WTC11 (cell line): ENCODE measurements around the gene NPEPPS. TPM values are rescaled to one million over a fixed set of nuclear protein-coding genes. Genes with fewer than 3 reads are reported as not detected.

ENCODE experiments used
- ATF1 ChIP-seq: sonication (generic); formaldehyde crosslinking; IDR thresholded peaks from 2 replicates; pipeline ENCODE4 v1.8.1; 2023; ENCODE audit warnings: mild to moderate bottlenecking, moderate library complexity, missing genetic modification reagents
- CREB1 ChIP-seq: sonication (generic); formaldehyde crosslinking; IDR thresholded peaks from 2 replicates; pipeline ENCODE4 v1.8.0; 2023; ENCODE audit warnings: mild to moderate bottlenecking, missing genetic modification reagents
- CREM ChIP-seq: sonication (generic); formaldehyde crosslinking; IDR thresholded peaks from 2 replicates; pipeline ENCODE4 v1.8.1; 2022; ENCODE audit warnings: mild to moderate bottlenecking, missing genetic modification reagents, moderate library complexity
- ELF4 ChIP-seq: sonication (generic); formaldehyde crosslinking; IDR thresholded peaks from 2 replicates; pipeline ENCODE4 v1.8.1; 2022; ENCODE audit warnings: low read depth, mild to moderate bottlenecking, moderate library complexity, missing genetic modification reagents
- EMX1 ChIP-seq: fragments of 250-450 bp; sonication (Bioruptor Pico); IDR thresholded peaks from 2 replicates; pipeline ENCODE4 v1.8.0; 2021; ENCODE audit warnings: mild to moderate bottlenecking
- ETV6 ChIP-seq: sonication (generic); formaldehyde crosslinking; IDR thresholded peaks from 2 replicates; pipeline ENCODE4 v1.8.1; 2022; ENCODE audit warnings: mild to moderate bottlenecking, missing genetic modification reagents
- FOXK1 ChIP-seq: sonication (generic); formaldehyde crosslinking; IDR thresholded peaks from 2 replicates; pipeline ENCODE4 v1.8.0; 2022; ENCODE audit warnings: mild to moderate bottlenecking, moderate library complexity, missing genetic modification reagents
- IRF2 ChIP-seq: sonication (generic); formaldehyde crosslinking; IDR thresholded peaks from 2 replicates; pipeline ENCODE4 v1.8.0; 2022; ENCODE audit warnings: low read depth, missing genetic modification reagents, borderline replicate concordance
- JAZF1 ChIP-seq: fragments of 250-450 bp; sonication (Bioruptor Pico); IDR thresholded peaks from 2 replicates; pipeline ENCODE4 v1.9.0; 2021; ENCODE audit warnings: moderate library complexity, mild to moderate bottlenecking, inconsistent platforms
- JUN ChIP-seq: sonication (generic); formaldehyde crosslinking; IDR thresholded peaks from 2 replicates; pipeline ENCODE4 v1.8.0; 2023; ENCODE audit warnings: mild to moderate bottlenecking, missing genetic modification reagents
- MYBL2 ChIP-seq: sonication (generic); formaldehyde crosslinking; IDR thresholded peaks from 2 replicates; pipeline ENCODE4 v1.8.1; 2023; ENCODE audit warnings: mild to moderate bottlenecking, moderate library complexity, missing genetic modification reagents
- NFATC4 ChIP-seq: fragments of 250-450 bp; sonication (Bioruptor Pico); IDR thresholded peaks from 2 replicates; pipeline ENCODE4 v1.9.0; 2021; ENCODE audit warnings: mild to moderate bottlenecking
- NR1H2 ChIP-seq: sonication (generic); formaldehyde crosslinking; IDR thresholded peaks from 2 replicates; pipeline ENCODE4 v1.9.0; 2021; ENCODE audit warnings: mild to moderate bottlenecking, moderate library complexity, missing genetic modification reagents
- NR2C2 ChIP-seq: sonication (generic); formaldehyde crosslinking; IDR thresholded peaks from 2 replicates; pipeline ENCODE4 v1.8.0; 2022; ENCODE audit warnings: mild to moderate bottlenecking, missing genetic modification reagents
- NR3C1 ChIP-seq: sonication (generic); formaldehyde crosslinking; conservative IDR thresholded peaks from 2 replicates; pipeline ENCODE4 v1.8.1; 2023; ENCODE audit warnings: low read depth, mild to moderate bottlenecking, missing genetic modification reagents
- RORB ChIP-seq: fragments of 250-450 bp; sonication (Bioruptor Pico); IDR thresholded peaks from 2 replicates; pipeline ENCODE4 v1.9.0; 2021; ENCODE audit warnings: mild to moderate bottlenecking
- SMAD4 ChIP-seq: sonication (generic); formaldehyde crosslinking; IDR thresholded peaks from 2 replicates; pipeline ENCODE4 v1.8.0; 2022; ENCODE audit warnings: mild to moderate bottlenecking, missing genetic modification reagents
- SP1 ChIP-seq: sonication (generic); formaldehyde crosslinking; conservative IDR thresholded peaks from 2 replicates; pipeline ENCODE4 v1.8.1; 2022; ENCODE audit warnings: missing genetic modification reagents
- TCF7 ChIP-seq: sonication (generic); formaldehyde crosslinking; IDR thresholded peaks from 2 replicates; pipeline ENCODE4 v1.8.0; 2022; ENCODE audit warnings: mild to moderate bottlenecking, low read depth, missing genetic modification reagents, moderate library complexity
- TEAD4 ChIP-seq: sonication (generic); formaldehyde crosslinking; IDR thresholded peaks from 2 replicates; pipeline ENCODE4 v1.8.0; 2022; ENCODE audit warnings: mild to moderate bottlenecking, missing genetic modification reagents
- ZNF121 ChIP-seq: sonication (generic); formaldehyde crosslinking; IDR thresholded peaks from 2 replicates; pipeline ENCODE4 v1.8.0; 2023; ENCODE audit warnings: missing genetic modification reagents
- ZNF232 ChIP-seq: sonication (generic); formaldehyde crosslinking; IDR thresholded peaks from 2 replicates; pipeline ENCODE4 v1.8.0; 2022; ENCODE audit warnings: mild to moderate bottlenecking, missing genetic modification reagents
- ZNF423 ChIP-seq: fragments of 250-450 bp; sonication (Bioruptor Pico); IDR thresholded peaks from 2 replicates; pipeline ENCODE4 v2.1.2; 2022; ENCODE audit warnings: mild to moderate bottlenecking, moderate library complexity
- ZNF671 ChIP-seq: fragments of 250-450 bp; sonication (Bioruptor Pico); IDR thresholded peaks from 2 replicates; pipeline ENCODE4 v1.8.0; 2021; ENCODE audit warnings: mild to moderate bottlenecking
- total RNA-seq: library from RNA; stranded (reverse); gene quantifications from 3 replicates; pipeline ENCODE4 v1.2.3, GENCODE V29; 2021
- TF ChIP-seq, protein P1 (sequence below): sonication (generic); formaldehyde crosslinking; IDR thresholded peaks from 2 replicates; pipeline ENCODE4 v1.8.1; 2023; ENCODE audit warnings: mild to moderate bottlenecking, missing genetic modification reagents
- TF ChIP-seq, protein P2 (sequence below): sonication (generic); formaldehyde crosslinking; IDR thresholded peaks from 2 replicates; pipeline ENCODE4 v1.8.1; 2022; ENCODE audit warnings: low read depth, mild to moderate bottlenecking, moderate library complexity, missing genetic modification reagents, borderline replicate concordance
- TF ChIP-seq, protein P3 (sequence below): sonication (generic); formaldehyde crosslinking; IDR thresholded peaks from 2 replicates; pipeline ENCODE4 v1.8.0; 2022; ENCODE audit warnings: mild to moderate bottlenecking, missing genetic modification reagents
- TF ChIP-seq, protein P4 (sequence below): fragments of 250-450 bp; sonication (Bioruptor Pico); IDR thresholded peaks from 2 replicates; pipeline ENCODE4 v1.9.0; 2021; ENCODE audit warnings: mild to moderate bottlenecking
- TF ChIP-seq, protein P5 (sequence below): sonication (generic); formaldehyde crosslinking; IDR thresholded peaks from 2 replicates; pipeline ENCODE4 v1.8.1; 2022; ENCODE audit warnings: mild to moderate bottlenecking, moderate library complexity, missing genetic modification reagents
- TF ChIP-seq, protein P6 (sequence below): fragments of 200-600 bp; IDR thresholded peaks from 2 replicates; pipeline ENCODE4 v1.8.0; 2022; ENCODE audit warnings: antibody characterized with exemption
- TF ChIP-seq, protein P7 (sequence below): sonication (generic); formaldehyde crosslinking; IDR thresholded peaks from 2 replicates; pipeline ENCODE4 v1.8.0; 2023; ENCODE audit warnings: missing genetic modification reagents

Gene NPEPPS
- total RNA-seq, 1 experiment from 2014 or later = 127 TPM

DNA sequence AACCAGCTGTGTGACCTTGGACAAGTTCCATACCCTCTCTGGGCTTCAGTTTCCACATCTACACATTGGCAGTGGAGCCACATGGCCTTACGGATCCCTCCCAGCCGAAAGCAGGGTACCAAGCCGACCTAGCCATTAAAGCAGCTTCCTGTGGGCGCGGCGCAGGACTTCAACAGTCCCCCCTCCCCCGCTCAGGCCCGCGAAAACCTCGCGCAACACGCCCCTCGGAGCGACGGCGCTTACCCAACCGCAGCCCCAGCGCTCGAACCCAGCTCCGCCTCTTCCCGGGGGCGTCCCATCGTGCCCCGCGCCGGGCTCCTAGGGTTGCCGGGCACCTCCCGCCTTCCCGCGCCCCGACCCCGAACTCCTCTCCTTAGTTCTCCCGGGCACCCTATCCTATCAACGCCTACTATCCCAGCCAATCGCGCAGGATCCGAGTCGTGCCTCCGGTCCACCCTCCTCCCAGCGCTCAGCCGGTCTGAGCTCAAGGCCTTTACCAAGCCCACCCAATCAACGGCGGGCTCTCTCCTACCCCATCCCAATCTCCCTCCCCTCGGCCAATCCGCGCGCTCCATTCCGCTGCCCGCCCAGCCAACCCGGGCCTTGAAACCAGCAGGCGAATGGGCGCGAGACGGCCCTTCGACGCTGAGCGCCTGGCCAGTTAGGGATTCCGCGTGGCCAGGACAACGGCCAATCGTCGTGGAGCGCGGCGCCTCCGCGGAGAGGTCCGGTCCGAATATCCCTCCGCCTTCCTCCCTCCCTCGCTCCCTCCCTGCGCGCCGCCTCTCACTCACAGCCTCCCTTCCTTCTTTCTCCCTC is 118.5 kb downstream of the NPEPPS start, which contains the start of gene KPNB1 (continued):
- TF ChIP-seq, protein P1, sequence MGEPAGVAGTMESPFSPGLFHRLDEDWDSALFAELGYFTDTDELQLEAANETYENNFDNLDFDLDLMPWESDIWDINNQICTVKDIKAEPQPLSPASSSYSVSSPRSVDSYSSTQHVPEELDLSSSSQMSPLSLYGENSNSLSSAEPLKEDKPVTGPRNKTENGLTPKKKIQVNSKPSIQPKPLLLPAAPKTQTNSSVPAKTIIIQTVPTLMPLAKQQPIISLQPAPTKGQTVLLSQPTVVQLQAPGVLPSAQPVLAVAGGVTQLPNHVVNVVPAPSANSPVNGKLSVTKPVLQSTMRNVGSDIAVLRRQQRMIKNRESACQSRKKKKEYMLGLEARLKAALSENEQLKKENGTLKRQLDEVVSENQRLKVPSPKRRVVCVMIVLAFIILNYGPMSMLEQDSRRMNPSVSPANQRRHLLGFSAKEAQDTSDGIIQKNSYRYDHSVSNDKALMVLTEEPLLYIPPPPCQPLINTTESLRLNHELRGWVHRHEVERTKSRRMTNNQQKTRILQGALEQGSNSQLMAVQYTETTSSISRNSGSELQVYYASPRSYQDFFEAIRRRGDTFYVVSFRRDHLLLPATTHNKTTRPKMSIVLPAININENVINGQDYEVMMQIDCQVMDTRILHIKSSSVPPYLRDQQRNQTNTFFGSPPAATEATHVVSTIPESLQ (CRISPR knock-in tag) = no peak
- TF ChIP-seq TEAD4 (0 out of 2 replicates have a peak, but pooled peaks have one; percentile 79), ETV6 (CRISPR knock-in tag) (0 out of 2 replicates have a peak, but pooled peaks have one; percentile 24), RORB (CRISPR knock-in tag) (no peak), ATF1 (CRISPR knock-in tag) (no peak), NR1H2 (no peak), ZNF671 (no peak), ELF4 (CRISPR knock-in tag) (0 out of 2 replicates have a peak, but pooled peaks have one; percentile 35), NR2C2 (CRISPR knock-in tag) (peak; percentile 56; the same call in 1 of the 2 replicates), TCF7 (CRISPR knock-in tag) (peak; percentile 65; the same call in 1 of the 2 replicates), CREB1 (CRISPR knock-in tag) (peak; percentile 85), IRF2 (CRISPR knock-in tag) (no peak), SMAD4 (CRISPR knock-in tag) (peak; percentile 90; the same call in 1 of the 2 replicates), FOXK1 (CRISPR knock-in tag) (peak; percentile 86), ZNF232 (CRISPR knock-in tag) (peak; percentile 95; the same call in 1 of the 2 replicates), ZNF423 (CRISPR knock-in tag) (no peak), NR3C1 (CRISPR knock-in tag) (no peak), SP1 (peak; percentile 96), CREM (peak; percentile 74), NFATC4 (0 out of 2 replicates have a peak, but pooled peaks have one; percentile 28), MYBL2 (CRISPR knock-in tag) (peak; percentile 95), EMX1 (CRISPR knock-in tag) (no peak), ZNF121 (CRISPR knock-in tag) (no peak; the same call in 1 of the 2 replicates), JUN (CRISPR knock-in tag) (peak; percentile 89; the same call in 1 of the 2 replicates), JAZF1 (CRISPR knock-in tag) (no peak)
- TF ChIP-seq, protein P2, sequence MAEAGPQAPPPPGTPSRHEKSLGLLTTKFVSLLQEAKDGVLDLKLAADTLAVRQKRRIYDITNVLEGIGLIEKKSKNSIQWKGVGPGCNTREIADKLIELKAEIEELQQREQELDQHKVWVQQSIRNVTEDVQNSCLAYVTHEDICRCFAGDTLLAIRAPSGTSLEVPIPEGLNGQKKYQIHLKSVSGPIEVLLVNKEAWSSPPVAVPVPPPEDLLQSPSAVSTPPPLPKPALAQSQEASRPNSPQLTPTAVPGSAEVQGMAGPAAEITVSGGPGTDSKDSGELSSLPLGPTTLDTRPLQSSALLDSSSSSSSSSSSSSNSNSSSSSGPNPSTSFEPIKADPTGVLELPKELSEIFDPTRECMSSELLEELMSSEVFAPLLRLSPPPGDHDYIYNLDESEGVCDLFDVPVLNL (CRISPR knock-in tag) = peak; percentile 35
- TF ChIP-seq, protein P3, sequence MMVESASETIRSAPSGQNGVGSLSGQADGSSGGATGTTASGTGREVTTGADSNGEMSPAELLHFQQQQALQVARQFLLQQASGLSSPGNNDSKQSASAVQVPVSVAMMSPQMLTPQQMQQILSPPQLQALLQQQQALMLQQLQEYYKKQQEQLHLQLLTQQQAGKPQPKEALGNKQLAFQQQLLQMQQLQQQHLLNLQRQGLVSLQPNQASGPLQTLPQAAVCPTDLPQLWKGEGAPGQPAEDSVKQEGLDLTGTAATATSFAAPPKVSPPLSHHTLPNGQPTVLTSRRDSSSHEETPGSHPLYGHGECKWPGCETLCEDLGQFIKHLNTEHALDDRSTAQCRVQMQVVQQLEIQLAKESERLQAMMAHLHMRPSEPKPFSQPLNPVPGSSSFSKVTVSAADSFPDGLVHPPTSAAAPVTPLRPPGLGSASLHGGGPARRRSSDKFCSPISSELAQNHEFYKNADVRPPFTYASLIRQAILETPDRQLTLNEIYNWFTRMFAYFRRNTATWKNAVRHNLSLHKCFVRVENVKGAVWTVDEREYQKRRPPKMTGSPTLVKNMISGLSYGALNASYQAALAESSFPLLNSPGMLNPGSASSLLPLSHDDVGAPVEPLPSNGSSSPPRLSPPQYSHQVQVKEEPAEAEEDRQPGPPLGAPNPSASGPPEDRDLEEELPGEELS (CRISPR knock-in tag) = peak; percentile 96
- TF ChIP-seq, protein P4, sequence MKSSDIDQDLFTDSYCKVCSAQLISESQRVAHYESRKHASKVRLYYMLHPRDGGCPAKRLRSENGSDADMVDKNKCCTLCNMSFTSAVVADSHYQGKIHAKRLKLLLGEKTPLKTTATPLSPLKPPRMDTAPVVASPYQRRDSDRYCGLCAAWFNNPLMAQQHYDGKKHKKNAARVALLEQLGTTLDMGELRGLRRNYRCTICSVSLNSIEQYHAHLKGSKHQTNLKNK (CRISPR knock-in tag) = peak; percentile 39; the same call in 1 of the 2 replicates
- TF ChIP-seq, protein P5, sequence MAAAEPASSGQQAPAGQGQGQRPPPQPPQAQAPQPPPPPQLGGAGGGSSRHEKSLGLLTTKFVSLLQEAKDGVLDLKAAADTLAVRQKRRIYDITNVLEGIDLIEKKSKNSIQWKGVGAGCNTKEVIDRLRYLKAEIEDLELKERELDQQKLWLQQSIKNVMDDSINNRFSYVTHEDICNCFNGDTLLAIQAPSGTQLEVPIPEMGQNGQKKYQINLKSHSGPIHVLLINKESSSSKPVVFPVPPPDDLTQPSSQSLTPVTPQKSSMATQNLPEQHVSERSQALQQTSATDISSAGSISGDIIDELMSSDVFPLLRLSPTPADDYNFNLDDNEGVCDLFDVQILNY = peak; percentile 88
- TF ChIP-seq, protein P6, sequence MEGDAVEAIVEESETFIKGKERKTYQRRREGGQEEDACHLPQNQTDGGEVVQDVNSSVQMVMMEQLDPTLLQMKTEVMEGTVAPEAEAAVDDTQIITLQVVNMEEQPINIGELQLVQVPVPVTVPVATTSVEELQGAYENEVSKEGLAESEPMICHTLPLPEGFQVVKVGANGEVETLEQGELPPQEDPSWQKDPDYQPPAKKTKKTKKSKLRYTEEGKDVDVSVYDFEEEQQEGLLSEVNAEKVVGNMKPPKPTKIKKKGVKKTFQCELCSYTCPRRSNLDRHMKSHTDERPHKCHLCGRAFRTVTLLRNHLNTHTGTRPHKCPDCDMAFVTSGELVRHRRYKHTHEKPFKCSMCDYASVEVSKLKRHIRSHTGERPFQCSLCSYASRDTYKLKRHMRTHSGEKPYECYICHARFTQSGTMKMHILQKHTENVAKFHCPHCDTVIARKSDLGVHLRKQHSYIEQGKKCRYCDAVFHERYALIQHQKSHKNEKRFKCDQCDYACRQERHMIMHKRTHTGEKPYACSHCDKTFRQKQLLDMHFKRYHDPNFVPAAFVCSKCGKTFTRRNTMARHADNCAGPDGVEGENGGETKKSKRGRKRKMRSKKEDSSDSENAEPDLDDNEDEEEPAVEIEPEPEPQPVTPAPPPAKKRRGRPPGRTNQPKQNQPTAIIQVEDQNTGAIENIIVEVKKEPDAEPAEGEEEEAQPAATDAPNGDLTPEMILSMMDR = no peak
- TF ChIP-seq, protein P7, sequence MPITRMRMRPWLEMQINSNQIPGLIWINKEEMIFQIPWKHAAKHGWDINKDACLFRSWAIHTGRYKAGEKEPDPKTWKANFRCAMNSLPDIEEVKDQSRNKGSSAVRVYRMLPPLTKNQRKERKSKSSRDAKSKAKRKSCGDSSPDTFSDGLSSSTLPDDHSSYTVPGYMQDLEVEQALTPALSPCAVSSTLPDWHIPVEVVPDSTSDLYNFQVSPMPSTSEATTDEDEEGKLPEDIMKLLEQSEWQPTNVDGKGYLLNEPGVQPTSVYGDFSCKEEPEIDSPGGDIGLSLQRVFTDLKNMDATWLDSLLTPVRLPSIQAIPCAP = peak; percentile 54; the same call in 1 of the 2 replicates
